HG02678 (cell line): ENCODE results near the gene GPHB5.

Source experiments
- ATAC-seq: cut with Tn5 transposase; IDR thresholded peaks from one replicate; pipeline ENCODE4 v1.9.1; 2021; ENCODE audit warnings: mild to moderate bottlenecking, moderate library complexity; ENCODE audit not compliant: unreplicated experiment

The GPHB5 gene

GRCh38 chr14:63267171-63267570 is 51.6 kb downstream of the GPHB5 start:
- ATAC-seq: no peak

GRCh38 chr14:63266106-63266505 is 52.6 kb downstream of the GPHB5 start:
- ATAC-seq: no peak
